Measurements from ENCODE around the gene EIF1AD. TPM values are rescaled to one million over a fixed set of nuclear protein-coding genes. Genes with fewer than 3 reads are reported as not detected.
"Not testable (repeated sequence)": the region's sequence is repeated elsewhere in the genome, so short reads cannot be mapped to it uniquely, and the experiment has no call there.

The EIF1AD gene
- total and polyA plus RNA-seq, 11 donors = 12.9 to 44.0 (median 20.7) TPM

DNA sequence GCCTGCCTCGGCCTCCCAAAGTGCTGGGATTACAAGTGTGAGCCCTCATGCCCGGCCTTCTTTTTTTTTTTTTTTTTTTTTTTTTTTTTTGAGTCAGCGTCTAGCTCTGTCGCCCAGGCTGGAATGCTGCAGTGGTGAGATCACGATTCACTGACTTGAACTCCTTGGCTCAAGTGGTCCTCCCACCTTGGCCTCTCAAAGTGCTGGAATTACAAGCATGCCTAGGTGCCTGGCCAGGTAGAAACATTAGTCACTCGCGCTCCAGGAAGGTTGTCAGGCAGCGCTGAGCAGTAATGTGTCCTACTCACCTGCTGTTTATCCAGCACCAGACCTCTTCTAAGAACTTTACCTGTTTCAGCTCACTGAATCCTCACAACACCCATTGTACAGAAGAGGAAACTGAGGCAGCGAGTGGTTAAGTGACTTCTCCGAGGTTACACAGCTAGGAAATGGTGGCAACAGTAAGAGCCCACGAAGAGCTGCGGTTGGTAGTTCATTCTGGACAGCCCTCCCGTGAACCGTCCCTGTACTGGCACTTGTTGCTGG lies 9.4 kb upstream of the EIF1AD start:
- ATAC-seq (no peak), DNase-seq (no peak)
- TF ChIP-seq, protein P1, sequence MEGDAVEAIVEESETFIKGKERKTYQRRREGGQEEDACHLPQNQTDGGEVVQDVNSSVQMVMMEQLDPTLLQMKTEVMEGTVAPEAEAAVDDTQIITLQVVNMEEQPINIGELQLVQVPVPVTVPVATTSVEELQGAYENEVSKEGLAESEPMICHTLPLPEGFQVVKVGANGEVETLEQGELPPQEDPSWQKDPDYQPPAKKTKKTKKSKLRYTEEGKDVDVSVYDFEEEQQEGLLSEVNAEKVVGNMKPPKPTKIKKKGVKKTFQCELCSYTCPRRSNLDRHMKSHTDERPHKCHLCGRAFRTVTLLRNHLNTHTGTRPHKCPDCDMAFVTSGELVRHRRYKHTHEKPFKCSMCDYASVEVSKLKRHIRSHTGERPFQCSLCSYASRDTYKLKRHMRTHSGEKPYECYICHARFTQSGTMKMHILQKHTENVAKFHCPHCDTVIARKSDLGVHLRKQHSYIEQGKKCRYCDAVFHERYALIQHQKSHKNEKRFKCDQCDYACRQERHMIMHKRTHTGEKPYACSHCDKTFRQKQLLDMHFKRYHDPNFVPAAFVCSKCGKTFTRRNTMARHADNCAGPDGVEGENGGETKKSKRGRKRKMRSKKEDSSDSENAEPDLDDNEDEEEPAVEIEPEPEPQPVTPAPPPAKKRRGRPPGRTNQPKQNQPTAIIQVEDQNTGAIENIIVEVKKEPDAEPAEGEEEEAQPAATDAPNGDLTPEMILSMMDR (IDR thresholded peaks at IDR 0.05) = no peak
- no peak for TF ChIP-seq POLR2A (IDR thresholded peaks at IDR 0.05)
- intact Hi-C loops (cut with DNase I) = no loop called here
- WGBS, 4 donors = 42 to 68% (median 50%) methylated on average over 12 to 14 of the region's 14 CpGs
- Histone ChIP-seq H3K4me3 (peak overlapping the region in 4 of 12 donors; percentile 25 to 39 (median 32)), H3K9me3 (no peaks in the 10 kb centered on the region), H3K36me3 (no peaks in the 10 kb centered on the region), H3K4me1 (peaks cover 0 to 27% (median 7%) of the 10 kb centered on the region in 12 donors), H3K27ac (no peak overlapping the region), H3K27me3 (peaks cover 9 to 29% (median 16%) of the 10 kb centered on the region in 9 donors)

DNA sequence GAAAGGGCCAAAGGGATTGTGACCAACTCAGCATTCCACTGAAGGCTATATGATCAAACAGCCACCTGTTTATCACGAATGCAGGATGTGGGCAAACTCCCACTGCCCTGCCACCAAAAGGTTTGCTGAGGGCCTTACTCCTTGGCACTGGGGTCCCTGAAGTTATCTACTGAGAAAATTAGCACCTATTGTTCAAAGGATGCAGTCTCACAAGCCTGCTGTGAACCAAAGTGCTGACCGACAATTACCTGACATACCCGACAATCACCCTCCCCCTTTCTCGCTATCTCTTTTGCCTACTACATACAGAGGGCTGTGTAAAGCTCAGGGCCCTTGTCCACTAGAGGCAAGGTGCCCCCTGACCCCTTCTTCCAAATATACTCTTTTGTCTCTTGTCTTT lies 8.1 kb upstream of the EIF1AD start:
- H3K4me1 ChIP-seq = peaks cover 0 to 18% (median under 1%) of the 10 kb centered on the region in 12 donors
- intact Hi-C loops (cut with DNase I); H3K4me3 ChIP-seq; H3K27ac ChIP-seq; ATAC-seq; DNase-seq; H3K9me3 ChIP-seq: not testable (repeated sequence)
- H3K27me3 ChIP-seq = peaks cover 9 to 29% (median 16%) of the 10 kb centered on the region in 9 donors
- WGBS, 4 donors = 57 to 70% (median 66%) methylated on average over 4 of the region's 4 CpGs
- peaks cover 0 to 10% (median 6%) of the 10 kb centered on the region in 9 donors for H3K36me3 ChIP-seq

DNA sequence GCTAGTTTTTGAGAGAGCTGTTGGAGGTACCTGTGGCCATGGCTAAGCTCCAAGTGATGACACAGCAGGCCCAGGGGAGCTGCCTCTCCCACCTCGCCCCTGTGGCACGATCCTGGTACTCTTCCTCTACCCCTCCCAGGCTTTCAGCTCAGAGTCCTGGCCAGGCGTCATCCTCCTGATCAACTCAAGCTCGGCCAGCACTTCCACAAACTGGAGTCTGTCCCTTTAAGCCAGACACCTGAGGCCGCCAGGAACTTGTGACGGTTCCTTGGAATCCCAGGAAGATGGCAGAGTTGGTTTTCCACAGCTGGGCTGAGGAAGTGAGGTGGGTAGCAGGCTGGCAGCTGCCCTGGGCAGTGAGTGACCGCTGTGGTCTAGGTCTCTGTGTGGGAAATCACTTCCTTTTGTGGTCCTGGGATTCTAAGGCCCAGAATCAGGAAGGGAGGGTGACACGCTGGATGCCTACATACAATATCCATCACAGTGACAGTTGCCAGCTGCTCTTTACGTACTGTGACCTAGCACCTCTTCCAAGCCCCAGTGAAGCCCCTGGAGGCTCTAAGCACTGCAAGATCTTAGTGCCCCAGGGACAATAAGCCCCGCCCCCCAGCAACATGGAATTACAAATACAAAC lies 6.6 kb upstream of the EIF1AD start:
- 50 to 61% (median 58%) methylated on average over 10 of the region's 10 CpGs for WGBS, 4 donors

DNA sequence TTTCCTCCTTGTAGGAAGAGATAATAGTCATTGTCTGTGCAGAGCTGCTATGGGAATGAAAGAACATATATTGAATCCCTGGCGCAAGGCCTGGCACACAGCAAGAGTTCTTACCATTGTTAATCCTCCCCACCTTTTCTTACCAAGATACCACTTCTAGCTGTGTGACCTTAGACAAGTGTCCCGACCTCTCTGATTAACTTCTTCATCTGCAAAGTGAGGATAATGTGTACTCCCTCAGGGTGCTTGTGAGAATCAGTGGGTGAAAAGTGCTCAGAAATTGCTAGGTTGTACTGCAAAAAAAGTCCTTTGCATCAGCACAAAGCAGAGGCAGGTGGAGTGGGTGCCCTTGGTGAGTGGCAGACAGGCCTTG lies 6.1 kb upstream of the EIF1AD start:
- Histone ChIP-seq H3K4me3 (no peak overlapping the region), H3K36me3 (peaks cover 0 to 27% (median 22%) of the 10 kb centered on the region in 9 donors), H3K4me1 (peaks cover 0 to 20% (median 6%) of the 10 kb centered on the region in 12 donors), H3K27ac (no peak overlapping the region), H3K27me3 (peaks cover 9 to 19% (median 13%) of the 10 kb centered on the region in 9 donors), H3K9me3 (no peaks in the 10 kb centered on the region)
- no peak for DNase-seq
- no peak for ATAC-seq
- TF ChIP-seq POLR2A (IDR thresholded peaks at IDR 0.05) = no peak
- TF ChIP-seq, protein P1 (IDR thresholded peaks at IDR 0.05) = no peak
- 74 to 89% (median 84%) methylated on average over 2 of the region's 2 CpGs for WGBS, 4 donors
- intact Hi-C loops (cut with DNase I) = no loop called here

More for the DNA sequence above, 6.6 kb upstream of the EIF1AD start:
- Histone ChIP-seq H3K9me3 (no peaks in the 10 kb centered on the region), H3K4me1 (peaks cover 0 to 18% (median 1%) of the 10 kb centered on the region in 12 donors), H3K27me3 (peaks cover 9 to 24% (median 16%) of the 10 kb centered on the region in 9 donors), H3K4me3 (no peak overlapping the region), H3K27ac (no peak overlapping the region), H3K36me3 (peaks cover 0 to 25% (median 20%) of the 10 kb centered on the region in 9 donors)
- intact Hi-C loops (cut with DNase I) = no loop called here
- ATAC-seq (no peak), DNase-seq (no peak)
- no peak for TF ChIP-seq POLR2A (IDR thresholded peaks at IDR 0.05)
- TF ChIP-seq, protein P1 (IDR thresholded peaks at IDR 0.05) = no peak
